Breast epithelium (tissue), 4 donors: ENCODE results near the gene LEPROT. TPM values are rescaled to one million over a fixed set of nuclear protein-coding genes. Genes with fewer than 3 reads are reported as not detected.

ENCODE experiments used
- DNase-seq, 2 donors: peaks; one replicate each; pipeline ENCODE4 v3.0.0-alpha.2; 2019; ENCODE audit warnings: low spot score in 2 of 2
- H3K27ac ChIP-seq, 2 donors: fragments of 200-600 bp; sonication (generic) in 1 of 2; one replicate each; pipeline ENCODE4 v1.5.1; 2016 to 2019; ENCODE audit warnings: mild to moderate bottlenecking in 1 of 2
- H3K27me3 ChIP-seq, 2 donors: fragments of 200-600 bp; sonication (generic) in 1 of 2; one replicate each; pipeline versions ENCODE4 v1.5.1 to v1.6.0; 2017 to 2019; ENCODE audit warnings: control low read depth in 1 of 2, mild to moderate bottlenecking in 1 of 2
- H3K36me3 ChIP-seq: fragments of 200-600 bp; one replicate; pipeline ENCODE4 v1.5.1; 2019
- H3K4me1 ChIP-seq, 2 donors: fragments of 200-600 bp; sonication (generic); one replicate each; pipeline ENCODE4 v1.5.1; 2016 to 2019; ENCODE audit warnings: control low read depth in 1 of 2
- H3K4me3 ChIP-seq, 3 donors: fragments of 200-600 bp; sonication (generic); 1 replicate in 2 of 3; 2 replicates in 1 of 3; pipeline ENCODE4 v1.5.1; 2016 to 2019; ENCODE audit warnings: mild to moderate bottlenecking in 3 of 3, moderate library complexity in 2 of 3
- H3K9me3 ChIP-seq, 2 donors: fragments of 200-600 bp; sonication (generic) in 1 of 2; one replicate each; pipeline ENCODE4 v1.5.1; 2016 to 2019; ENCODE audit warnings: control low read depth in 1 of 2
- CTCF ChIP-seq, 3 donors: fragments of 450-650 bp; IDR thresholded peaks; one replicate each; pipeline ENCODE4 v1.5.1; 2016 to 2017; ENCODE audit warnings: antibody characterized with exemption in 3 of 3, mild to moderate bottlenecking in 3 of 3, moderate library complexity in 3 of 3
- POLR2A ChIP-seq: fragments of 450-650 bp; IDR thresholded peaks from one replicate; pipeline ENCODE4 v1.6.1; 2016; ENCODE audit warnings: antibody characterized with exemption, mild to moderate bottlenecking, moderate library complexity
- POLR2AphosphoS5 ChIP-seq, 3 donors: sonication (generic); formaldehyde crosslinking; IDR thresholded peaks; one replicate each; pipeline ENCODE4 v1.6.1; 2017; ENCODE audit warnings: antibody characterized with exemption in 3 of 3
- intact Hi-C: fragments of 100-400 bp; cut with DNase I; formaldehyde crosslinking; loops from one replicate; pipeline ENCODE4 v1.15.1; 2023; ENCODE audit warnings: low total_unique reads
- total RNA-seq, 3 donors: library from RNA; depleted of rRNA; stranded (reverse); fragments of >200 nt; gene quantifications; one replicate each; pipeline ENCODE4 v1.1.0, GENCODE V29; 2016

LEPROT gene
- total RNA-seq, 3 donors from 2014 or later = 71.1 to 103 (median 75.5) TPM

DNA sequence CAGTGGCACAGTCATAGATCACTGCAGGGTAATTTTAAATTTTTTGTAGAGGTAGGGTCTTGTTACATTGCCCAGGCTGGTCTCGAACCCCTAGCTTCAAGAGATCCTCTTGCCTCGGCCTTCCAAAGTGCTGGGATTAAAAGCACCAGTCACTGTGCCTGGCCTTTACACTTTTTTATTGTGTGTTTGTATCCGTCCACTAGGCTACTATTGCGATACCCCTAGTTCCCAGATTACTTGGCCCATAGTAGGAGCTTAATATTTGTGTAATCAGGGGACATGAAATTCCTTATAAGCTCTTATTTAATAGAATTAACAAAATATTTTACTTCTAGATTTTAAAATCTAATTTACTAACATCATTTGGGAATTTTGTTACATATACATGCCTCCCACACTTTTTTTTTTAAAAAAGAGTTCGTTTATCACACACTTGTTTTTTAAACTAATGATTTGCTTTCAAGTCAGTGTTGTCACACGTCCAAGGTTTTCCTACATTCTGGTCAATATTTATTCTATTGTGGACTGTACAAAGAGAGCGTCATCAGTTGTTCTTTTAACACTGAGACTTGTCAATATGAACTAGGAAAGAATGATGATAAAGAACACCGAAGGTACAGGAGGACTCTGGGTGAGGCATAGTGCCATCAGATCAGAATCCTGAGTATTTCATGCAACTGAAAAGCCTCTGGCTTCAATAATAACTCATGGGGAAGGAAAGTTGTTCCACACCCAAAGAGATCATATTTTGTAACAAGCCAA lies 63.7 kb downstream of the LEPROT start:
- intact Hi-C loops = no loop called here
- DNase-seq = no peak
- no peaks in the 10 kb centered on the region for H3K27me3 ChIP-seq

More for the DNA sequence above, 63.7 kb downstream of the LEPROT start:
- Histone ChIP-seq H3K9me3 (no peaks in the 10 kb centered on the region), H3K4me1 (no peaks in the 10 kb centered on the region), H3K27ac (no peak overlapping the region), H3K36me3 (no peaks in the 10 kb centered on the region), H3K4me3 (no peak overlapping the region)
- TF ChIP-seq POLR2AphosphoS5 (IDR thresholded peaks at IDR 0.05) (no peak), CTCF (IDR thresholded peaks at IDR 0.05) (no peak), POLR2A (no peak)

Other genes starting within 250 kb of the LEPROT start
- 1 to 10 TPM in 2 of 3 donors, under 1 TPM in 1; 0.96 to 6.2 (median 4.2) TPM for gene DNAJC6, start 111.1 kb upstream of the LEPROT start, total RNA-seq
- gene LEPR, start within 50 bp of the LEPROT start, total RNA-seq = 10 to 100 TPM; 23.3 to 49.5 (median 23.5) TPM